Heart right ventricle (tissue), 16 donors: ENCODE data around the gene OTOP1. TPM values are rescaled to one million over a fixed set of nuclear protein-coding genes. Genes with fewer than 3 reads are reported as not detected.

ENCODE experiments used
- ATAC-seq, 8 donors: fragments of 200-7000 bp; cut with Tn5 transposase; one replicate each; pipeline ENCODE4 v1.9.1; 2020; ENCODE audit warnings: mild to moderate bottlenecking in 8 of 8, moderate library complexity in 8 of 8, moderate number of reproducible peaks in 1 of 8
- DNase-seq, 2 donors: peaks; one replicate each; pipeline ENCODE4 v3.0.0-alpha.2; 2020
- H3K27ac ChIP-seq, 10 donors: fragments of 200-600 bp; sonication (generic) in 2 of 10; one replicate each; pipeline versions ENCODE4 v1.5.0 to v1.8.0; 2020 to 2022; ENCODE audit warnings: mild to moderate bottlenecking in 3 of 10
- H3K27me3 ChIP-seq, 7 donors: fragments of 200-600 bp; one replicate each; pipeline ENCODE4 v1.8.0; 2021 to 2022; ENCODE audit warnings: mild to moderate bottlenecking in 2 of 7
- H3K36me3 ChIP-seq, 9 donors: fragments of 200-600 bp; sonication (generic) in 1 of 9; one replicate each; pipeline versions ENCODE4 v1.5.0 to v1.8.0; 2020 to 2022; ENCODE audit warnings: mild to moderate bottlenecking in 2 of 9
- H3K4me1 ChIP-seq, 9 donors: fragments of 200-600 bp; sonication (generic) in 1 of 9; one replicate each; pipeline versions ENCODE4 v1.5.0 to v1.8.0; 2020 to 2022; ENCODE audit warnings: mild to moderate bottlenecking in 4 of 9
- H3K4me3 ChIP-seq, 10 donors: fragments of 200-600 bp; sonication (generic) in 2 of 10; one replicate each; pipeline versions ENCODE4 v1.5.0 to v1.8.0; 2020 to 2022; ENCODE audit warnings: mild to moderate bottlenecking in 7 of 10, moderate library complexity in 2 of 10
- H3K9me3 ChIP-seq, 11 donors: fragments of 200-600 bp in 10 of 11; sonication (generic) in 2 of 11; one replicate each; pipeline versions ENCODE4 v1.5.0 to v1.8.0; 2013 to 2022; ENCODE audit warnings: mild to moderate bottlenecking in 2 of 11, control low read depth in 1 of 11, moderate library complexity in 1 of 11
- WGBS, 2 donors: extraction: QIAGEN DNeasy Blood & Tissue Kit; methylation state at CpG; one replicate each; pipeline ENCODE4 v1.1.7; 2013; ENCODE audit warnings: inconsistent platforms in 1 of 2; 5-methylcytosine and 5-hydroxymethylcytosine counted together
- intact Hi-C, 10 donors: fragments of 100-400 bp; cut with DNase I; formaldehyde crosslinking; loops; one replicate each; pipeline versions ENCODE4 v1.11.1 to v1.14.2; 2022
- polyA plus RNA-seq, 2 donors: library from polyadenylated mRNA; stranded (reverse); fragments of 200-250 nt; gene quantifications; one replicate each; pipeline ENCODE4 v1.2.3, GENCODE V29; 2013
- total RNA-seq, 10 donors: library from RNA; stranded (reverse); fragmentation: NEBNext Ultra II Directional in 3 of 10; extraction: Animal tissue kit (Norgen Biotek cat#: 25700) in 3 of 10; gene quantifications; one replicate each; pipeline versions ENCODE4 v1.2.1 to v1.2.4, GENCODE V29; 2021 to 2023
- TF ChIP-seq, protein P1 (sequence below), 9 donors: fragments of 200-600 bp; sonication (generic) in 2 of 9; IDR thresholded peaks; one replicate each; pipeline versions ENCODE4 v1.5.0 to v1.8.0; 2021 to 2022; ENCODE audit warnings: antibody characterized with exemption in 9 of 9, mild to moderate bottlenecking in 5 of 9, moderate library complexity in 1 of 9
- donor health status: Arrhythmogenic right ventricular cardiomyopathy.
- donor health status: ischemic (EF 13 %, LVEDD 7.1; RV severe dilation, severe dysfunction).
- donor health status: healthy with polysubstance abuse.
- donor health status: DM: no; HTN: yes; CAD: no.
- donor health status: DM: no; HTN: no; CAD: no.
- donor health status: ischemic (EF 25% LVEDD 6.9; RV normal size, moderate dysfunction).
- donor health status: ischemic (EF 25% LVEDD 5.7; RV mildly dilated, moderate dysfunction).
- donor health status: healthy.
- donor health status: DM: yes; HTN: yes; CAD: no.
- donor health status: Ischemic cardiomyopathy.
- donor health status: ischemic (EF 35%, LVEDD 5.7; RV mildly dilated, moderate dysfunction).
- donor health status: nonischemic (EF 11% LVEDD 7.7; RV severe dilation, severe dysfunction).
- donor health status: DM: yes; HTN: yes; CAD: no.
- donor health status: PGD.
- donor health status: ischemic (EF 29% LVEDD 5.4; RV normal size, mild dysfunction).
- donor health status: nonischemic (EF 23%, LVEDD 6.1; RV moderate dilation, normal function).

The OTOP1 gene
- total and polyA plus RNA-seq, 12 donors = not detected

GRCh38 chr4:4269856-4270255 lies 43.1 kb upstream of the OTOP1 start:
- 86 to 93% methylated on average over 4 of the region's 4 CpGs for WGBS, 2 donors
- intact Hi-C loops = loop anchor here in 1 of 10 donors (5.0 kb wide), 1 partner anchor 42 kb away; no protein-coding TSS in a partner anchor
- peak overlapping the region in 1 of 10 donors; percentile 86 for H3K27ac ChIP-seq
- DNase-seq (no peak), ATAC-seq (peak in 5 of 8 donors; percentile 29 to 70 (median 39))
- no peak overlapping the region for H3K4me3 ChIP-seq
- no peaks in the 10 kb centered on the region for H3K27me3 ChIP-seq
- H3K36me3 ChIP-seq = peaks cover 0 to 83% (median 38%) of the 10 kb centered on the region in 9 donors
- H3K4me1 ChIP-seq = peaks cover 0 to 53% (median 0%) of the 10 kb centered on the region in 9 donors
- TF ChIP-seq, protein P1, sequence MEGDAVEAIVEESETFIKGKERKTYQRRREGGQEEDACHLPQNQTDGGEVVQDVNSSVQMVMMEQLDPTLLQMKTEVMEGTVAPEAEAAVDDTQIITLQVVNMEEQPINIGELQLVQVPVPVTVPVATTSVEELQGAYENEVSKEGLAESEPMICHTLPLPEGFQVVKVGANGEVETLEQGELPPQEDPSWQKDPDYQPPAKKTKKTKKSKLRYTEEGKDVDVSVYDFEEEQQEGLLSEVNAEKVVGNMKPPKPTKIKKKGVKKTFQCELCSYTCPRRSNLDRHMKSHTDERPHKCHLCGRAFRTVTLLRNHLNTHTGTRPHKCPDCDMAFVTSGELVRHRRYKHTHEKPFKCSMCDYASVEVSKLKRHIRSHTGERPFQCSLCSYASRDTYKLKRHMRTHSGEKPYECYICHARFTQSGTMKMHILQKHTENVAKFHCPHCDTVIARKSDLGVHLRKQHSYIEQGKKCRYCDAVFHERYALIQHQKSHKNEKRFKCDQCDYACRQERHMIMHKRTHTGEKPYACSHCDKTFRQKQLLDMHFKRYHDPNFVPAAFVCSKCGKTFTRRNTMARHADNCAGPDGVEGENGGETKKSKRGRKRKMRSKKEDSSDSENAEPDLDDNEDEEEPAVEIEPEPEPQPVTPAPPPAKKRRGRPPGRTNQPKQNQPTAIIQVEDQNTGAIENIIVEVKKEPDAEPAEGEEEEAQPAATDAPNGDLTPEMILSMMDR (IDR thresholded peaks at IDR 0.05) = no peak
- H3K9me3 ChIP-seq = no peaks in the 10 kb centered on the region

GRCh38 chr4:4269331-4269731 lies 42.6 kb upstream of the OTOP1 start:
- DNase-seq = no peak
- H3K9me3 ChIP-seq = no peaks in the 10 kb centered on the region
- peaks cover 0 to 77% (median 36%) of the 10 kb centered on the region in 9 donors for H3K36me3 ChIP-seq
- intact Hi-C loops = loop anchor here in 1 of 10 donors (5.0 kb wide), 1 partner anchor 43 kb away; no protein-coding TSS in a partner anchor
- H3K27me3 ChIP-seq = no peaks in the 10 kb centered on the region
- peaks cover 0 to 53% (median 0%) of the 10 kb centered on the region in 9 donors for H3K4me1 ChIP-seq
- H3K27ac ChIP-seq = peak overlapping the region in 1 of 10 donors; percentile 86
- ATAC-seq = peak in 2 of 8 donors; percentile 10 to 37
- peak overlapping the region in 1 of 10 donors; percentile 15 for H3K4me3 ChIP-seq
- TF ChIP-seq, protein P1 (IDR thresholded peaks at IDR 0.05) = no peak
- WGBS, 2 donors = 91 to 95% methylated on average over 11 of the region's 11 CpGs

DNA sequence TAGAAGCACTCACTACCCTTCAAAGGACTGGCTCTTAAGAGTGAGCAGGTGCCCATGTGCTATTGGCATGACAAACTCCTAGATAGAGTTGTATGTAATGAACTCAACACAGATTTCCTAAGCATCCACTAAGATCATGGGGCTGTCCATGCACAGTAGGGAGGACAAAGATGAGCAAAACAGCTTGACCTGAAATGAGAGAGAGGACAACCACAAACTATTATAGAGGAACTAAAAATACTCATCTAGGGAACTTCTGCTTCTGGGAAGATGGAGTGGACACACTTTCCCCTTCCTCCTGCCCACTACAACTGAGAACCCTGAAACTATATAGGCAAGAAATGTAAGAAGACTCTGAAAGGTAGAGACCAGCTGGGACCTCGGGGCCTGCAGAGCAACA lies 42.0 kb upstream of the OTOP1 start:
- Histone ChIP-seq H3K4me1 (peaks cover 0 to 53% (median 0%) of the 10 kb centered on the region in 9 donors), H3K27me3 (no peaks in the 10 kb centered on the region), H3K4me3 (peak overlapping the region in 1 of 10 donors; percentile 15), H3K36me3 (peaks cover 0 to 72% (median 30%) of the 10 kb centered on the region in 9 donors), H3K27ac (peak overlapping the region in 1 of 10 donors; percentile 86), H3K9me3 (no peaks in the 10 kb centered on the region)
- DNase-seq (no peak), ATAC-seq (no peak)
- TF ChIP-seq, protein P1 (IDR thresholded peaks at IDR 0.05) = no peak
- intact Hi-C loops = loop anchor here in 1 of 10 donors (5.0 kb wide), 1 partner anchor 44 kb away; no protein-coding TSS in a partner anchor
- 89 to 96% methylated on average over 1 of the region's 1 CpG for WGBS, 2 donors

DNA sequence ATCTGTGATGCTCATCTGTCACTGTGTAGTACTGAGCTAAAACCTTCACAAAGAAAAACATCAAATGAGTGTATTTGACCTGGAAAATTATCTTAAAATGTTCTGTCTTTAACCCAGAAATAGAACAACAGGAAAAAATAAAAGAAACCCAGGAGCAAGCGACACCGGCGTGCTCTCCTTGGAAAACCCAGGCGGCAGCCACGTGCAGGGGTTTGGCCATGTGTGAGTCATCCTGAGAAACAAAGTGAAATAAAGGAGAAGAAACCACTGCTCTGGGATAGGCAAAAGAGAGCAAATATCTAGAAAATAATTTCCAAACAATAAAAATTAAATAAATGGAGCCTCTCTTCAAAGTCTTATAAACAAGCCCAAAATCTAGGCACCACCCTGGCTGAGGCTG lies 41.3 kb upstream of the OTOP1 start:
- no peaks in the 10 kb centered on the region for H3K9me3 ChIP-seq
- ATAC-seq (no peak), DNase-seq (no peak)
- peaks cover 0 to 64% (median 23%) of the 10 kb centered on the region in 9 donors for H3K36me3 ChIP-seq
- no peaks in the 10 kb centered on the region for H3K27me3 ChIP-seq
- TF ChIP-seq, protein P1 (IDR thresholded peaks at IDR 0.05) = no peak
- 82 to 95% methylated on average over 5 of the region's 5 CpGs for WGBS, 2 donors
- intact Hi-C loops = loop anchor here in 1 of 10 donors (5.0 kb wide), 1 partner anchor 44 kb away; no protein-coding TSS in a partner anchor
- H3K27ac ChIP-seq = peak overlapping the region in 1 of 10 donors; percentile 86
- no peak overlapping the region for H3K4me3 ChIP-seq
- H3K4me1 ChIP-seq = peaks cover 0 to 53% (median 0%) of the 10 kb centered on the region in 9 donors
